ENCODE measurements around the gene FIZ1.

FIZ1 gene

DNA sequence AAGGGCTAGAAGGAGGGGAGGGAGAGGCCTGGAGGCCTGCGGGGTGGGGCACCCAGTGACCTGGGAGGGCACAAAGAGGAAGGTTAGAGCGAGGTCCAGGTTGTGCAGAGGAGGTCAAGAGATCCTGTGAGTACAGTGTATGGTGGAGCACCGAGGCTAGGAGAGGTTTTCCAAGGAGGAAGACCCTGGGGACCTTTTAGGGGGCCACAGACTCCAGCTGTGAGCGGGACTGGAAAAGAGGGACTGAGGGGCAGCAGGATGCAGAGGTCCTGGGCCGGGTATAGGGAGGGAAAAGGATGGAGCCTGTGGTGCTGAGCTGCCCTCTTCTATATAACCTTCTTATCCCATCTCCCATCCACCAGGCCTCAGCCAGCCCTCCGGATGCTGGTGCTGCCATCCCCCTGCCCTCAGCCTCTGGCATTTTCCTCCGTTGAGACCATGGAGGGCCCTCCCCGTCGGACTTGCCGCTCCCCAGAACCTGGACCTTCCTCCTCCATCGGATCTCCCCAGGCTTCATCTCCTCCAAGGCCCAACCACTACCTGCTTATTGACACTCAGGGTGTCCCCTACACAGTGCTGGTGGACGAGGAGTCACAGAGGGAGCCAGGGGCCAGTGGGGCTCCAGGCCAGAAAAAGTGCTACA is 45.0 kb upstream of the FIZ1 start:
- no peak for TF ChIP-seq ZFP3 (CRISPR knock-in tag; IDR thresholded peaks at IDR 0.05)
- no peak for TF ChIP-seq PPARA (CRISPR knock-in tag; IDR thresholded peaks at IDR 0.05; ENCODE audit: borderline replicate concordance)
- no peak for TF ChIP-seq RARB (CRISPR knock-in tag; IDR thresholded peaks at IDR 0.05)
- TF ChIP-seq CSRNP3 (CRISPR knock-in tag; IDR thresholded peaks at IDR 0.05) = no peak
- no peak for TF ChIP-seq TOX (CRISPR knock-in tag; IDR thresholded peaks at IDR 0.05; ENCODE audit: borderline replicate concordance)
- TF ChIP-seq CSDC2 (CRISPR knock-in tag; IDR thresholded peaks at IDR 0.05) = no peak
- TF ChIP-seq ZC3H10 (CRISPR knock-in tag; IDR thresholded peaks at IDR 0.05) = no peak
- TF ChIP-seq, protein P1, sequence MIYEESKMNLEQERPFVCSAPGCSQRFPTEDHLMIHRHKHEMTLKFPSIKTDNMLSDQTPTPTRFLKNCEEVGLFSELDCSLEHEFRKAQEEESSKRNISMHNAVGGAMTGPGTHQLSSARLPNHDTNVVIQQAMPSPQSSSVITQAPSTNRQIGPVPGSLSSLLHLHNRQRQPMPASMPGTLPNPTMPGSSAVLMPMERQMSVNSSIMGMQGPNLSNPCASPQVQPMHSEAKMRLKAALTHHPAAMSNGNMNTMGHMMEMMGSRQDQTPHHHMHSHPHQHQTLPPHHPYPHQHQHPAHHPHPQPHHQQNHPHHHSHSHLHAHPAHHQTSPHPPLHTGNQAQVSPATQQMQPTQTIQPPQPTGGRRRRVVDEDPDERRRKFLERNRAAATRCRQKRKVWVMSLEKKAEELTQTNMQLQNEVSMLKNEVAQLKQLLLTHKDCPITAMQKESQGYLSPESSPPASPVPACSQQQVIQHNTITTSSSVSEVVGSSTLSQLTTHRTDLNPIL (CRISPR knock-in tag; IDR thresholded peaks at IDR 0.05; ENCODE audit: low read depth) = no peak
- TF ChIP-seq ESRRG (CRISPR knock-in tag; IDR thresholded peaks at IDR 0.05) = no peak
- no peak for TF ChIP-seq POU6F1 (CRISPR knock-in tag; IDR thresholded peaks at IDR 0.05; ENCODE audit: borderline replicate concordance, low read depth)
- no peak for TF ChIP-seq ZFP30 (CRISPR knock-in tag; IDR thresholded peaks at IDR 0.05)
- TF ChIP-seq ZNF565 (CRISPR knock-in tag; conservative IDR thresholded peaks at IDR 0.05; ENCODE audit: low read depth) = no peak
- TF ChIP-seq ARNTL (CRISPR knock-in tag; IDR thresholded peaks at IDR 0.05; ENCODE audit: borderline replicate concordance, low read depth) = no peak
- no peak for TF ChIP-seq TCF4 (CRISPR knock-in tag; IDR thresholded peaks at IDR 0.05; ENCODE audit: borderline replicate concordance)
- ATAC-seq = no peak

DNA sequence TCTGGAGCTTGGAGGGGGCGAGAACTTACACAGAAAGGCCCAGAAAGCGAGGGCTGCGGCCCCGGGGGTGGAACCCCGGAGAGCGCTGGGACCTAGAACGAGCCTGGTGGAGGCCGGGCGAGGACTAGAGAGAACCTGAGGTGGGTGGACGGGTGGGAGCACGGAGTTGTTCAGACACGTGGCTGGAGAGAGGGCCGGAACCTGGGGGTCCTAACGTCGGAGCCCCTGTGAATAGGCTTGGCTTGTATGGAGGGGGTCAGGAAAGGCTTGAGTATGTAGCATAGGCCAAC is 44.5 kb upstream of the FIZ1 start:
- no peak for ATAC-seq
- TF ChIP-seq RARB (CRISPR knock-in tag; IDR thresholded peaks at IDR 0.05) (0 out of 2 replicates have a peak, but pooled peaks have one; percentile 34), ESRRG (CRISPR knock-in tag; IDR thresholded peaks at IDR 0.05) (no peak)

DNA sequence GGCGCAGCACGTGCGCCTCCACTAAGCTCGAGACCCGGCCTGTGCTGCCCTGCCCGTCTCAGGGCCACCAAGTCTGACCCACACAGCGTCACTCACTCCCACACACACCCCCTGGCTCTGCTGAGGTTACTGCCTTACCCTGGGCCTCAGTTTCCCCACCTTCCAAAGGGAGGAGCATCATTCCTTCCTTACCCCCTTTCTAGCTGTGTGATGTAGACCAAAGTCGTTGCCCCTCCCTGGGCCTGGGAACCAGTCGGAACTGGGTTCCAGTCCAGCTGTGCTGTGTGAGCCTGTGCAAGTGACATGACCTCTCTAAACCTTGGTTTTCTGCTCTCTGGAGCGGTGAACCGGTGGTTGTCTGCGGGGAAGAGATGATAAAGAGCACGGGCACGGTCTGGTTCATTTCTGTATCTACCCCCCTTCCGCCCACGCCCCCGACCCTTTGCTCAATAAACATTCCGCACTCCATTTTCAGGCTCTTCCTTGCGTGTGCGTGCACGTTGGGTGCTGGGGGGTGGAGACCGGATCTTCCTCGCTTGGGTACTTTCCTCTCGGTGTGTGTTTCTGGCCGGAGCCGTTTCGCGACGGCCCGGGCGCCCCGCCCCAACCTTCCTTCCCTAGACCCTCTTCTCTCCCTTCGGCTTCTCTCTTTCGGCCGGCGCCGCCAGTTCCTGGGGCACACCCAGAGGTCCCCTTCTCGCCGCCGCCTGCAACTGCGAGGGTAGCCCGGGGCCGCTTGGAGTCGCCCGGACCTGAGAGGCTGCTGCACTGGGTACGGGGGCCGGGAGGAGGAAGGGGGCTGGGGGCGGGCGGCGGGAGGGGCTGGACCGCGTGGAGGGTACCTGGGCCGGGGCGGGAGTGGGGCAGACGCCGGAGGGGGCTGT is 43.9 kb upstream of the FIZ1 start, which contains the start of gene ZNF581:
ZNF581 (plus strand) TSS at position 647 of the 884 bp plus-strand sequence. CDS start 923 bp downstream, outside the sequence.
- ATAC-seq = peak; percentile 53

GRCh38 chr19:55642153-55643002 is 43.1 kb upstream of the FIZ1 start:
- ATAC-seq = no peak; the same call in 2 of the 3 replicates
- TF ChIP-seq GLIS3 (CRISPR knock-in tag; IDR thresholded peaks at IDR 0.05) = no peak
- TF ChIP-seq SNAI2 (CRISPR knock-in tag; IDR thresholded peaks at IDR 0.05) = no peak
- no peak for TF ChIP-seq TOX (CRISPR knock-in tag; IDR thresholded peaks at IDR 0.05; ENCODE audit: borderline replicate concordance)
- TF ChIP-seq TSHZ2 (CRISPR knock-in tag; IDR thresholded peaks at IDR 0.05) = no peak
- no peak for TF ChIP-seq CSRNP3 (CRISPR knock-in tag; IDR thresholded peaks at IDR 0.05)
- TF ChIP-seq CSDC2 (CRISPR knock-in tag; IDR thresholded peaks at IDR 0.05) = no peak
- TF ChIP-seq ZNF565 (CRISPR knock-in tag; conservative IDR thresholded peaks at IDR 0.05; ENCODE audit: low read depth) = no peak
- TF ChIP-seq ARNTL (CRISPR knock-in tag; IDR thresholded peaks at IDR 0.05; ENCODE audit: borderline replicate concordance, low read depth) = no peak

More for the DNA sequence above, 43.9 kb upstream of the FIZ1 start, which contains the start of gene ZNF581:
- TF ChIP-seq ZFP30 (CRISPR knock-in tag; IDR thresholded peaks at IDR 0.05) (no peak), CSDC2 (CRISPR knock-in tag; IDR thresholded peaks at IDR 0.05) (0 out of 2 replicates have a peak, but pooled peaks have one; percentile 36), GLIS3 (CRISPR knock-in tag; IDR thresholded peaks at IDR 0.05) (peak; percentile 81; the same call in 1 of the 2 replicates), CSRNP3 (CRISPR knock-in tag; IDR thresholded peaks at IDR 0.05) (no peak), ZNF70 (CRISPR knock-in tag; IDR thresholded peaks at IDR 0.05) (0 out of 2 replicates have a peak, but pooled peaks have one; percentile 6)

Measured in SK-N-SH treated with all-trans-retinoic acid at 6 μM for 48 hours (cell line).